ENCODE measurements around the gene NKX6-2. TPM values are rescaled to one million over a fixed set of nuclear protein-coding genes. Genes with fewer than 3 reads are reported as not detected.

NKX6-2 gene
- total and polyA plus RNA-seq, 2 of the 8 experiments (the other 6 are each of a cell fraction or from before 2014, with no cell fraction given): 0.06 TPM; not detected in 1

GRCh38 chr10:132807621-132808049 lies 21.7 kb upstream of the NKX6-2 start (continued):
- TF ChIP-seq CHD7 (IDR thresholded peaks at IDR 0.05; ENCODE audit: insufficient replicate concordance, low read length) (no peak), YY1 (IDR thresholded peaks at IDR 0.05; ENCODE audit: low read depth, low read length) (no peak), SIRT6 (IDR thresholded peaks at IDR 0.05; ENCODE audit: low read length) (no peak), CREB1 (IDR thresholded peaks at IDR 0.05) (no peak)

Data from H1 (cell line).